Neural progenitor cell (in vitro differentiated cells): ENCODE data around the gene TAS2R19. TPM values are rescaled to one million over a fixed set of nuclear protein-coding genes. Genes with fewer than 3 reads are reported as not detected.

ENCODE experiments used
- DNase-seq: peaks from one replicate; pipeline ENCODE4 v3.0.0-alpha.2; 2016; ENCODE audit warnings: low spot score
- H2AFZ ChIP-seq: fragments of 200-600 bp; sonication (generic); replicated peaks from 2 replicates; pipeline ENCODE4 v1.6.1; 2016; ENCODE audit warnings: antibody characterized with exemption
- H3F3A ChIP-seq: fragments of 200-600 bp; sonication (generic); 2 replicates; pipeline ENCODE4 v1.6.1; 2016; ENCODE audit warnings: antibody characterized with exemption, low read depth
- H3K27ac ChIP-seq: fragments of 200-600 bp; sonication (generic); 2 replicates; pipeline ENCODE4 v1.5.1; 2016; ENCODE audit warnings: mild to moderate bottlenecking
- H3K27me3 ChIP-seq: fragments of 200-600 bp; sonication (generic); 2 replicates; pipeline ENCODE4 v1.6.1; 2016; ENCODE audit warnings: mild to moderate bottlenecking, moderate library complexity
- H3K36me3 ChIP-seq: fragments of 200-600 bp; sonication (generic); 2 replicates; pipeline ENCODE4 v1.5.1; 2016
- H3K4me1 ChIP-seq: fragments of 200-600 bp; sonication (generic); 2 replicates; pipeline ENCODE4 v1.6.1; 2016; ENCODE audit warnings: mixed run types
- H3K4me2 ChIP-seq: fragments of 200-600 bp; sonication (generic); 2 replicates; pipeline ENCODE4 v1.6.1; 2016
- H3K4me3 ChIP-seq: fragments of 200-600 bp; sonication (generic); 2 replicates; pipeline ENCODE4 v1.5.1; 2016
- H3K79me2 ChIP-seq: fragments of 200-600 bp; sonication (generic); 2 replicates; pipeline ENCODE4 v1.6.1; 2016; ENCODE audit warnings: low read depth
- H3K9ac ChIP-seq: fragments of 200-600 bp; sonication (generic); 2 replicates; pipeline ENCODE4 v1.6.1; 2016
- H3K9me3 ChIP-seq: fragments of 200-600 bp; sonication (generic); 2 replicates; pipeline ENCODE4 v1.5.1; 2016; ENCODE audit warnings: low read depth
- H4K20me1 ChIP-seq: fragments of 200-600 bp; sonication (generic); 2 replicates; pipeline ENCODE4 v1.6.1; 2016; ENCODE audit warnings: low read depth
- H3K27ac Mint-ChIP-seq: 3 replicates; pipeline ENCODE4 v1.8.0; 2021; ENCODE audit warnings: mixed read lengths
- H3K27me3 Mint-ChIP-seq: 2 replicates; pipeline ENCODE4 v1.8.0; 2022; ENCODE audit warnings: low read depth, mild to moderate bottlenecking, inconsistent platforms, moderate library complexity, mixed read lengths; ENCODE audit not compliant: insufficient read depth
- H3K36me3 Mint-ChIP-seq: 3 replicates; pipeline ENCODE4 v1.8.0; 2021; ENCODE audit warnings: mixed read lengths
- H3K4me1 Mint-ChIP-seq: 3 replicates; pipeline ENCODE4 v1.8.0; 2021; ENCODE audit warnings: mixed read lengths
- H3K4me3 Mint-ChIP-seq: 3 replicates; pipeline ENCODE4 v1.8.0; 2021; ENCODE audit warnings: mild to moderate bottlenecking, moderate library complexity, mixed read lengths
- H3K9me3 Mint-ChIP-seq: 3 replicates; pipeline ENCODE4 v1.8.0; 2020; ENCODE audit warnings: mixed read lengths
- EZH2 ChIP-seq: fragments of 200-600 bp; sonication (generic); IDR thresholded peaks from 2 replicates; pipeline ENCODE4 v1.6.1; 2017; ENCODE audit warnings: antibody characterized with exemption, mild to moderate bottlenecking, moderate library complexity
- EZH2phosphoT487 ChIP-seq: fragments of 200-600 bp; sonication (generic); IDR thresholded peaks from 2 replicates; pipeline ENCODE4 v1.6.1; 2017; ENCODE audit warnings: antibody characterized with exemption
- total RNA-seq: library from RNA; depleted of rRNA; stranded (reverse); fragments of >200 nt; gene quantifications from 2 replicates; pipeline ENCODE4 v1.2.3, GENCODE V29; 2015; ENCODE audit warnings: low replicate concordance
- TF ChIP-seq, protein P1 (sequence below): fragments of 200-600 bp; sonication (generic); IDR thresholded peaks from 2 replicates; pipeline ENCODE4 v1.5.1; 2017; ENCODE audit warnings: antibody characterized with exemption, mild to moderate bottlenecking

The TAS2R19 gene
- total RNA-seq, 1 donor from 2014 or later, result 9.7 TPM

DNA sequence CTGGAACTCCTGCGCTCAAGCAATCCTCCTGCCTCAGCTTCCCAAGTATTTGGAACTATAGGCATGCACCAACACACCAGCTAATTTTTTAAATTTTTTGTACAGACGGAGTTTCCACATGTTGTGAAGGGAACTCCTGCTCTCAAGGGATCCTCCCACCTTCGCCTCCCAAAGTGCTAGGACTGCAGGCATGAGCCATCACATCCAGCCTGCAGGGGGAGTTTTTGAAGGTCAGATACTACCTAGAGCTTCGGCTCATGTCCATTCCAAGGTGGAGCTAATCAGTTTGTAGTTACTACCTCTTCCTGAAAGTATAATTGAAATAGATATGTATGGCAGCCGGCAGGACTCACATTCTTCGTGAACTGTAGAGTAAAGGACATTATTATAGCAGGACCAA is 3.7 kb upstream of the TAS2R19 start:
- Mint-ChIP-seq H3K4me1 (no peaks in the 10 kb centered on the region), H3K36me3 (peaks cover 41% of the 10 kb centered on the region), H3K27ac (no peak overlapping the region), H3K27me3 (no peaks in the 10 kb centered on the region), H3K4me3 (no peak overlapping the region), H3K9me3 (peaks cover 15% of the 10 kb centered on the region)
- H3K9me3 ChIP-seq, result no peaks in the 10 kb centered on the region
- H3K79me2 ChIP-seq, result no peaks in the 10 kb centered on the region
- no peaks in the 10 kb centered on the region for H4K20me1 ChIP-seq
- no peaks in the 10 kb centered on the region for H3K36me3 ChIP-seq
- DNase-seq, result peak; percentile 4
- H3K27ac ChIP-seq, result no peak overlapping the region
- no peaks in the 10 kb centered on the region for H3K4me1 ChIP-seq
- H2AFZ ChIP-seq, result no peak overlapping the region
- no peak overlapping the region for H3K4me3 ChIP-seq
- H3K4me2 ChIP-seq, result no peak overlapping the region
- H3F3A ChIP-seq, result no peaks in the 10 kb centered on the region
- H3K9ac ChIP-seq, result no peak overlapping the region
- no peaks in the 10 kb centered on the region for H3K27me3 ChIP-seq
- TF ChIP-seq EZH2 (no peak), EZH2phosphoT487 (no peak)
- TF ChIP-seq, protein P1, sequence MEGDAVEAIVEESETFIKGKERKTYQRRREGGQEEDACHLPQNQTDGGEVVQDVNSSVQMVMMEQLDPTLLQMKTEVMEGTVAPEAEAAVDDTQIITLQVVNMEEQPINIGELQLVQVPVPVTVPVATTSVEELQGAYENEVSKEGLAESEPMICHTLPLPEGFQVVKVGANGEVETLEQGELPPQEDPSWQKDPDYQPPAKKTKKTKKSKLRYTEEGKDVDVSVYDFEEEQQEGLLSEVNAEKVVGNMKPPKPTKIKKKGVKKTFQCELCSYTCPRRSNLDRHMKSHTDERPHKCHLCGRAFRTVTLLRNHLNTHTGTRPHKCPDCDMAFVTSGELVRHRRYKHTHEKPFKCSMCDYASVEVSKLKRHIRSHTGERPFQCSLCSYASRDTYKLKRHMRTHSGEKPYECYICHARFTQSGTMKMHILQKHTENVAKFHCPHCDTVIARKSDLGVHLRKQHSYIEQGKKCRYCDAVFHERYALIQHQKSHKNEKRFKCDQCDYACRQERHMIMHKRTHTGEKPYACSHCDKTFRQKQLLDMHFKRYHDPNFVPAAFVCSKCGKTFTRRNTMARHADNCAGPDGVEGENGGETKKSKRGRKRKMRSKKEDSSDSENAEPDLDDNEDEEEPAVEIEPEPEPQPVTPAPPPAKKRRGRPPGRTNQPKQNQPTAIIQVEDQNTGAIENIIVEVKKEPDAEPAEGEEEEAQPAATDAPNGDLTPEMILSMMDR, result peak; percentile 36

DNA sequence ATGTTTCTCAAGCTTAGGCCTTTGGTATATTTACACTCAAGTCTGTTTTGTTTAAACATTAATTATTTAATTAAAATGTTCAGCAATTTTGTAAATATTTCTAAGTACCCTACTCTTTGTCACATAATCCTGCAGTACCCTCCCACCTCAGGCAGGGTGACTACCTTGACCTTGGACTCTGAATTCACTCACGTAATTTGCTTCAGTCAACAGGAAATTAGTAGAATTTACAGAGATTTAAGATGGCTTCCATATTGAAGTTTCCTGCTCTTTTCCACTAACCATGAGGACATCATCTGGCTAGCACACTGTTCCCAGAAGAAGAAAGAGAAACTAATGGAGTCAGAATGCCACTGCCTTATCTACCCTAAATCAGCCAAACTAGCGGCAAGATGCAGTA is 967 bp upstream of the TAS2R19 start:
- no peak overlapping the region for H3K4me2 ChIP-seq
- Mint-ChIP-seq H3K27ac (no peak overlapping the region), H3K4me1 (no peaks in the 10 kb centered on the region)

DNA sequence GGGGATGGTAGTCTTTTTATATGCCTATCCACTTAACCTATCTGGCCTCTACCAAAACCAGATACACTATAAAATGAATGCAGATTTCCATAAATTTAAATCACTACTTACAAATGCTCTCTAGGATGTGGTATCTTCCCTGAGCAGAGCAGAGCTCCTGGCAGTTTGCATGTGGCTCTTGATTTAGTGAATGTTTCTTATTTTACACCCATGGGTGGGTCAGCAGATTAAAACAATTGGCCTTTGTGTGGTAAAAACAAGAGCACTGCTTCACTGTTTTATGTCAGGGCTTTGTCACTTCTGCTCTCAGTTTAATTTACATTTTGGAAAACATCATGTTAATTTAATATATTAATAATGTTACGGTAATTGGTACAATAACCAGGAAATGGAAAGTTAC is 5.5 kb downstream of the TAS2R19 start:
- Mint-ChIP-seq H3K4me1 (peaks cover 2% of the 10 kb centered on the region), H3K27ac (no peak overlapping the region), H3K4me3 (no peak overlapping the region), H3K9me3 (no peaks in the 10 kb centered on the region), H3K36me3 (peaks cover 18% of the 10 kb centered on the region), H3K27me3 (peaks cover 2% of the 10 kb centered on the region)
- Histone ChIP-seq H3K27me3 (no peaks in the 10 kb centered on the region), H3K27ac (no peak overlapping the region), H3K36me3 (no peaks in the 10 kb centered on the region), H3K9me3 (no peaks in the 10 kb centered on the region), H3K4me3 (no peak overlapping the region), H4K20me1 (no peaks in the 10 kb centered on the region), H3K4me2 (no peak overlapping the region), H2AFZ (no peak overlapping the region), H3K79me2 (no peaks in the 10 kb centered on the region), H3K9ac (no peak overlapping the region), H3F3A (no peaks in the 10 kb centered on the region), H3K4me1 (no peaks in the 10 kb centered on the region)
- no peak for TF ChIP-seq EZH2phosphoT487
- DNase-seq, result no peak

More for the DNA sequence above, 967 bp upstream of the TAS2R19 start:
- H3K36me3 Mint-ChIP-seq, result peaks cover 30% of the 10 kb centered on the region
- Histone ChIP-seq H2AFZ (no peak overlapping the region), H3K27me3 (no peaks in the 10 kb centered on the region), H3K36me3 (no peaks in the 10 kb centered on the region), H3K79me2 (no peaks in the 10 kb centered on the region), H3K27ac (no peak overlapping the region), H3K4me3 (no peak overlapping the region), H3F3A (no peaks in the 10 kb centered on the region), H3K9me3 (no peaks in the 10 kb centered on the region), H4K20me1 (no peaks in the 10 kb centered on the region), H3K9ac (no peak overlapping the region), H3K4me1 (no peaks in the 10 kb centered on the region)
- TF ChIP-seq EZH2phosphoT487 (no peak), EZH2 (no peak)
- TF ChIP-seq, protein P1, result no peak
- DNase-seq, result no peak
- no peaks in the 10 kb centered on the region for H3K27me3 Mint-ChIP-seq
- H3K9me3 Mint-ChIP-seq, result peaks cover 15% of the 10 kb centered on the region
- no peak overlapping the region for H3K4me3 Mint-ChIP-seq

DNA sequence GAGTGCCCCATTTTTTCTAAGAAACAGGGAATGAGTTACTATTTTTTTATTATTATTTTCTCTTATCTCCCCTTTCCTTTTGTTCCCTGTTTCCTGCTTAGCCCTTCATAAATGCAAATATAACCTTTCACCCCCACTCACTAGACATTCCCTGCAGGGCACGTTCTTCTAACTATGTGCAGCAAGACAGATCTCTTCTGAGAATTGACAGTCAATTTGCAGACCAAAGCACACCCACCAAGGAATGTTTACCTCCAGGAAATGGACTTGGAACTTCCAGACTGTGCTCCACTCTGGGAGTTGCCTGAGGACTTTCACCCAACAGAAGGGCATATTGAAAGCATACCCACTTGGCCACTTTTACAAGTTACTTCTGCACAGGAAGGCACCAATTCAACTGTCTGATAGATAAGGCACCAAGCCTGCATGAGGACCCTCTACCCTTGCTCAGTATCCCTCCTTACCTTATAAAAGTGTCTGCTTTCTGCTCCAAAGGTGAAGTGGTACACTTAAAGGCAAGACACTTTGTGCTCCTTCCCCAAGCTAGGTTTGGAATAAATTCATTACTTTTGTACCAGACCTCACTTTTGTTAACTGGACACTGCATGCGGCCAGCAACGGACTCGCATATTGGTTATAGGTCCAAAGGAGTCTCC is 6.5 kb downstream of the TAS2R19 start:
- Histone ChIP-seq H3K36me3 (no peaks in the 10 kb centered on the region), H3K9me3 (no peaks in the 10 kb centered on the region), H3F3A (no peaks in the 10 kb centered on the region), H3K27me3 (no peaks in the 10 kb centered on the region), H3K79me2 (no peaks in the 10 kb centered on the region), H4K20me1 (no peaks in the 10 kb centered on the region), H3K4me3 (no peak overlapping the region), H3K27ac (no peak overlapping the region), H2AFZ (no peak overlapping the region), H3K4me2 (no peak overlapping the region), H3K9ac (no peak overlapping the region), H3K4me1 (no peaks in the 10 kb centered on the region)
- Mint-ChIP-seq H3K4me1 (peaks cover 2% of the 10 kb centered on the region), H3K4me3 (no peak overlapping the region), H3K27me3 (peaks cover 2% of the 10 kb centered on the region), H3K27ac (no peak overlapping the region), H3K9me3 (no peaks in the 10 kb centered on the region), H3K36me3 (peaks cover 15% of the 10 kb centered on the region)
- TF ChIP-seq EZH2 (no peak), EZH2phosphoT487 (no peak)
- TF ChIP-seq, protein P1, result no peak
- no peak for DNase-seq
